Astrocyte (in vitro differentiated cells and primary cell): ENCODE measurements around the gene CIT.

ENCODE experiments used
- CTCF ChIP-seq: IDR thresholded peaks from 2 replicates; pipeline ENCODE4 v1.5.1; 2011; ENCODE audit warnings: low read depth, mild to moderate bottlenecking, inconsistent platforms, low read length, moderate library complexity; ENCODE audit not compliant: insufficient read depth
- EZH2 ChIP-seq: IDR thresholded peaks from 2 replicates; pipeline ENCODE4 v1.6.1; 2012; ENCODE audit warnings: mild to moderate bottlenecking, low read length, inconsistent platforms; ENCODE audit not compliant: insufficient read depth

GRCh38 chr12:119796292-119796691 lies 80.8 kb downstream of the CIT start:
- TF ChIP-seq EZH2 = no peak
- TF ChIP-seq CTCF = no peak
